ENCODE results near the gene PLPP1. TPM values are rescaled to one million over a fixed set of nuclear protein-coding genes. Genes with fewer than 3 reads are reported as not detected.

The PLPP1 gene
- total and polyA plus RNA-seq, 2 experiments from 2014 or later, result 39.1 to 97.1 TPM

DNA sequence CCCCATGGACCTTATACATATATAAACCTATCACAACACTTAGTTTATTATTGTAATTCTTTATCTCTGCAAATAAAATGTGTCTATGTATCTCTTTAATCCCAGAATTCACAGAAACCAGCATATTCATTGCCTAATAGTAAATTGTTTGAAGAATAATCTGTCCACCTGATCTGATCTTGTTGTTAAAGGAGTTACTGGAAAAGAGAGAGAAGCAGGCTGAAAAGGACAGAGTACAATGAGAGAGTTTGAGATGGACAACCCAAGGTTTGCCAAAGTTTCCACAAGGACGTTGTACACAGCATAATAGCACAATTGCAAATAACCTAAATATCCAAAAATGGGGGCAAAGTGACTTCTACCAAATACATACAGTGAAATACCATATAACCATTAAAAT is 23.8 kb downstream of the PLPP1 start:
- Mint-ChIP-seq H3K4me1 (peaks cover 24% of the 10 kb centered on the region), H3K9me3 (no peaks in the 10 kb centered on the region), H3K27ac (no peak overlapping the region), H3K36me3 (ENCODE audit: low read depth) (no peaks in the 10 kb centered on the region), H3K27me3 (ENCODE audit: insufficient read depth, low read depth, poor library complexity) (no peaks in the 10 kb centered on the region), H3K4me3 (no peak overlapping the region)
- ATAC-seq (no peak), DNase-seq (ENCODE audit: low spot score) (no peak)
- Histone ChIP-seq H3K4me3 (no peak overlapping the region), H2AFZ (no peak overlapping the region), H3K9me2 (ENCODE audit: insufficient read depth) (peaks cover 4% of the 10 kb centered on the region; the same call in 1 of the 2 replicates), H3K27me3 (ENCODE audit: insufficient read depth) (no peaks in the 10 kb centered on the region), H3K79me2 (replicated peaks; ENCODE audit: insufficient read depth) (peaks cover 100% of the 10 kb centered on the region), H3F3A (replicated peaks; ENCODE audit: low read depth) (no peaks in the 10 kb centered on the region), H3K4me1 (ENCODE audit: insufficient read depth) (peaks cover 3% of the 10 kb centered on the region; the same call in 1 of the 2 replicates), H4K20me1 (replicated peaks; ENCODE audit: insufficient read depth) (peaks cover 10% of the 10 kb centered on the region; the same call in 1 of the 2 replicates), H3K27ac (ENCODE audit: low read depth) (no peak overlapping the region), H3K36me3 (ENCODE audit: insufficient read depth) (no peaks in the 10 kb centered on the region), H3K4me2 (no peak overlapping the region)
- TF ChIP-seq ZNF331 (CRISPR knock-in tag; IDR thresholded peaks at IDR 0.05; ENCODE audit: low read depth), result no peak
- TF ChIP-seq NANOG (IDR thresholded peaks at IDR 0.05; ENCODE audit: borderline replicate concordance), result no peak
- TF ChIP-seq, protein P1, sequence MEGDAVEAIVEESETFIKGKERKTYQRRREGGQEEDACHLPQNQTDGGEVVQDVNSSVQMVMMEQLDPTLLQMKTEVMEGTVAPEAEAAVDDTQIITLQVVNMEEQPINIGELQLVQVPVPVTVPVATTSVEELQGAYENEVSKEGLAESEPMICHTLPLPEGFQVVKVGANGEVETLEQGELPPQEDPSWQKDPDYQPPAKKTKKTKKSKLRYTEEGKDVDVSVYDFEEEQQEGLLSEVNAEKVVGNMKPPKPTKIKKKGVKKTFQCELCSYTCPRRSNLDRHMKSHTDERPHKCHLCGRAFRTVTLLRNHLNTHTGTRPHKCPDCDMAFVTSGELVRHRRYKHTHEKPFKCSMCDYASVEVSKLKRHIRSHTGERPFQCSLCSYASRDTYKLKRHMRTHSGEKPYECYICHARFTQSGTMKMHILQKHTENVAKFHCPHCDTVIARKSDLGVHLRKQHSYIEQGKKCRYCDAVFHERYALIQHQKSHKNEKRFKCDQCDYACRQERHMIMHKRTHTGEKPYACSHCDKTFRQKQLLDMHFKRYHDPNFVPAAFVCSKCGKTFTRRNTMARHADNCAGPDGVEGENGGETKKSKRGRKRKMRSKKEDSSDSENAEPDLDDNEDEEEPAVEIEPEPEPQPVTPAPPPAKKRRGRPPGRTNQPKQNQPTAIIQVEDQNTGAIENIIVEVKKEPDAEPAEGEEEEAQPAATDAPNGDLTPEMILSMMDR (conservative IDR thresholded peaks at IDR 0.05; ENCODE audit: low read depth in 2 of 2), result no peak
- TF ChIP-seq STAT1 (IDR thresholded peaks at IDR 0.05; ENCODE audit: unreplicated experiment), result no peak
- no peak for TF ChIP-seq CREB1 (CRISPR knock-in tag; IDR thresholded peaks at IDR 0.05; ENCODE audit: low read depth)
- no peak for TF ChIP-seq ZNF114 (CRISPR knock-in tag; IDR thresholded peaks at IDR 0.05)
- TF ChIP-seq, protein P2, sequence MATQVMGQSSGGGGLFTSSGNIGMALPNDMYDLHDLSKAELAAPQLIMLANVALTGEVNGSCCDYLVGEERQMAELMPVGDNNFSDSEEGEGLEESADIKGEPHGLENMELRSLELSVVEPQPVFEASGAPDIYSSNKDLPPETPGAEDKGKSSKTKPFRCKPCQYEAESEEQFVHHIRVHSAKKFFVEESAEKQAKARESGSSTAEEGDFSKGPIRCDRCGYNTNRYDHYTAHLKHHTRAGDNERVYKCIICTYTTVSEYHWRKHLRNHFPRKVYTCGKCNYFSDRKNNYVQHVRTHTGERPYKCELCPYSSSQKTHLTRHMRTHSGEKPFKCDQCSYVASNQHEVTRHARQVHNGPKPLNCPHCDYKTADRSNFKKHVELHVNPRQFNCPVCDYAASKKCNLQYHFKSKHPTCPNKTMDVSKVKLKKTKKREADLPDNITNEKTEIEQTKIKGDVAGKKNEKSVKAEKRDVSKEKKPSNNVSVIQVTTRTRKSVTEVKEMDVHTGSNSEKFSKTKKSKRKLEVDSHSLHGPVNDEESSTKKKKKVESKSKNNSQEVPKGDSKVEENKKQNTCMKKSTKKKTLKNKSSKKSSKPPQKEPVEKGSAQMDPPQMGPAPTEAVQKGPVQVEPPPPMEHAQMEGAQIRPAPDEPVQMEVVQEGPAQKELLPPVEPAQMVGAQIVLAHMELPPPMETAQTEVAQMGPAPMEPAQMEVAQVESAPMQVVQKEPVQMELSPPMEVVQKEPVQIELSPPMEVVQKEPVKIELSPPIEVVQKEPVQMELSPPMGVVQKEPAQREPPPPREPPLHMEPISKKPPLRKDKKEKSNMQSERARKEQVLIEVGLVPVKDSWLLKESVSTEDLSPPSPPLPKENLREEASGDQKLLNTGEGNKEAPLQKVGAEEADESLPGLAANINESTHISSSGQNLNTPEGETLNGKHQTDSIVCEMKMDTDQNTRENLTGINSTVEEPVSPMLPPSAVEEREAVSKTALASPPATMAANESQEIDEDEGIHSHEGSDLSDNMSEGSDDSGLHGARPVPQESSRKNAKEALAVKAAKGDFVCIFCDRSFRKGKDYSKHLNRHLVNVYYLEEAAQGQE (IDR thresholded peaks at IDR 0.05; ENCODE audit: unreplicated experiment), result no peak
- no peak for TF ChIP-seq JUNB (IDR thresholded peaks at IDR 0.05; ENCODE audit: unreplicated experiment)
- no peak for TF ChIP-seq ETS1 (IDR thresholded peaks at IDR 0.05)
- TF ChIP-seq EZH2 (IDR thresholded peaks at IDR 0.05; ENCODE audit: low read depth, unreplicated experiment), result no peak
- TF ChIP-seq EZH2phosphoT487 (IDR thresholded peaks at IDR 0.05; ENCODE audit: unreplicated experiment), result no peak
- TF ChIP-seq POLR2AphosphoS5 (IDR thresholded peaks at IDR 0.05; ENCODE audit: low read depth), result no peak
- TF ChIP-seq ZNF462 (CRISPR knock-in tag; IDR thresholded peaks at IDR 0.05), result no peak
